B cell (primary cell): ENCODE data around the gene RAD9A. TPM values are rescaled to one million over a fixed set of nuclear protein-coding genes. Genes with fewer than 3 reads are reported as not detected.

Source experiments
- ATAC-seq: fragments of 200-7000 bp; cut with Tn5 transposase; one replicate; pipeline ENCODE4 v1.10.0; 2021; ENCODE audit warnings: low read depth, mild to moderate bottlenecking, moderate number of reproducible peaks, moderate library complexity
- CTCF ChIA-PET: fragments of 350-600 bp; sonication (Branson Sonifier 250); formaldehyde crosslinking; loops from one replicate; lab custom pipeline; 2021; ENCODE audit warnings: antibody characterized with exemption, inconsistent platforms; lab: Charles Lee
- POLR2A ChIA-PET: fragments of 350-600 bp; sonication (Branson Sonifier 250); formaldehyde crosslinking; loops from one replicate; lab custom pipeline; 2021; ENCODE audit warnings: antibody characterized with exemption; lab: Charles Lee
- DNase-seq: peaks from one replicate; pipeline ENCODE4 v3.0.0; 2013
- H2AFZ ChIP-seq: 2 replicates; pipeline ENCODE4 v1.6.1; 2012; ENCODE audit warnings: mild to moderate bottlenecking, low read depth, low read length; ENCODE audit not compliant: insufficient read depth, poor library complexity, severe bottlenecking
- H3K27ac ChIP-seq, 2 donors: 1 replicate in 1 of 2; 2 replicates in 1 of 2; pipeline ENCODE4 v1.5.1; 2012 to 2013; ENCODE audit warnings: low read length in 2 of 2, mild to moderate bottlenecking in 2 of 2, moderate library complexity in 1 of 2
- H3K27me3 ChIP-seq, 4 experiments: fragments of 200-600 bp in 1 of 4; sonication (generic) in 1 of 4; replicated peaks in 1 of 4; 1 replicate in 2 of 4; 2 replicates in 2 of 4; pipeline versions ENCODE4 v1.6.1 to v1.7.0; 2013 to 2016; ENCODE audit warnings: low read length in 3 of 4, mild to moderate bottlenecking in 2 of 4, mixed read lengths in 1 of 4, moderate library complexity in 1 of 4; ENCODE audit not compliant: insufficient read depth in 4 of 4, control insufficient read depth in 3 of 4; ENCODE audit errors: control extremely low read depth in 1 of 4
- H3K36me3 ChIP-seq, 2 experiments: replicated peaks in 1 of 2; 1 replicate in 1 of 2; 2 replicates in 1 of 2; pipeline versions ENCODE4 v1.6.1 to v1.7.1; 2013; ENCODE audit warnings: low read length in 1 of 2; ENCODE audit not compliant: insufficient read depth in 2 of 2, control insufficient read depth in 1 of 2; ENCODE audit errors: control extremely low read depth in 1 of 2, extremely low read depth in 1 of 2
- H3K4me1 ChIP-seq, 2 donors: fragments of 200-600 bp in 1 of 2; sonication (generic) in 1 of 2; 1 replicate in 1 of 2; 2 replicates in 1 of 2; pipeline versions ENCODE4 v1.5.1 to v1.6.1; 2013 to 2017; ENCODE audit warnings: low read length in 2 of 2; ENCODE audit not compliant: control insufficient read depth in 2 of 2, insufficient read depth in 2 of 2
- H3K4me2 ChIP-seq: replicated peaks from 2 replicates; pipeline ENCODE3; 2012; ENCODE audit warnings: mild to moderate bottlenecking, low read depth, low read length; ENCODE audit not compliant: poor library complexity, severe bottlenecking
- H3K4me3 ChIP-seq, 5 experiments: fragments of 200-600 bp in 1 of 5; sonication (generic) in 1 of 5; 1 replicate in 3 of 5; 2 replicates in 2 of 5; pipeline versions ENCODE4 v1.5.1 to v1.7.0; 2011 to 2016; ENCODE audit warnings: low read length in 4 of 5, mild to moderate bottlenecking in 4 of 5, low read depth in 2 of 5, control low read depth in 1 of 5, moderate library complexity in 1 of 5; ENCODE audit not compliant: insufficient read depth in 1 of 5; ENCODE audit errors: control extremely low read depth in 1 of 5, extremely low read depth in 1 of 5
- H3K79me2 ChIP-seq: fragments of 200-600 bp; sonication (generic); one replicate; pipeline ENCODE4 v1.6.0; 2016; ENCODE audit warnings: low read length; ENCODE audit not compliant: control insufficient read depth, insufficient read depth
- H3K9ac ChIP-seq: fragments of 200-600 bp; sonication (generic); 2 replicates; pipeline ENCODE4 v1.6.1; 2017; ENCODE audit warnings: mild to moderate bottlenecking, low read length, moderate library complexity
- H3K9me3 ChIP-seq, 3 donors: one replicate each; pipeline versions ENCODE4 v1.6.1 to v1.7.1; 2013; ENCODE audit warnings: low read length in 2 of 3; ENCODE audit not compliant: control insufficient read depth in 2 of 3, insufficient read depth in 1 of 3; ENCODE audit errors: control extremely low read depth in 1 of 3
- H4K20me1 ChIP-seq: 2 replicates; pipeline ENCODE4 v1.6.0; 2012; ENCODE audit warnings: mild to moderate bottlenecking, low read length; ENCODE audit not compliant: insufficient read depth, control insufficient read depth, poor library complexity, severe bottlenecking
- H3K27ac Mint-ChIP-seq: one replicate; pipeline ENCODE4 v1.8.0; 2021; ENCODE audit warnings: mixed read lengths
- H3K27me3 Mint-ChIP-seq: one replicate; pipeline ENCODE4 v1.8.0; 2021; ENCODE audit warnings: mixed read lengths
- H3K4me1 Mint-ChIP-seq: one replicate; pipeline ENCODE4 v1.8.0; 2021; ENCODE audit warnings: mixed read lengths
- H3K4me3 Mint-ChIP-seq: one replicate; pipeline ENCODE4 v1.8.0; 2021; ENCODE audit warnings: mixed read lengths
- H3K9me3 Mint-ChIP-seq: one replicate; pipeline ENCODE4 v1.8.0; 2022; ENCODE audit warnings: mixed read lengths; ENCODE audit not compliant: insufficient read depth
- EZH2 ChIP-seq: IDR thresholded peaks from 2 replicates; pipeline ENCODE4 v1.6.1; 2012; ENCODE audit warnings: borderline replicate concordance, low read depth, mild to moderate bottlenecking, moderate library complexity, low read length; ENCODE audit not compliant: insufficient read depth, poor library complexity, severe bottlenecking
- WGBS: methylation state at CpG from one replicate; pipeline ENCODE4 v1.1.5; 2013; ENCODE audit warnings: missing lambda C conversion rate; ENCODE audit not compliant: insufficient coverage; 5-methylcytosine and 5-hydroxymethylcytosine counted together
- intact Hi-C: fragments of 100-400 bp; cut with micrococcal nuclease; formaldehyde crosslinking; loops from one replicate; pipeline ENCODE4 v1.10.0; 2022
- polyA plus RNA-seq: library from polyadenylated mRNA; depleted of rRNA; stranded (reverse); fragments of >200 nt; gene quantifications from 2 replicates; pipeline ENCODE4 v1.2.3, GENCODE V29; 2012
- total RNA-seq, 2 donors: library from RNA; stranded (reverse); fragments of 120-200 nt in 1 of 2; gene quantifications; 1 replicate in 1 of 2; 2 replicates in 1 of 2; pipeline versions ENCODE4 v1.2.3 to v1.2.4, GENCODE V29; 2013 to 2022
- TF ChIP-seq, protein P1 (sequence below): fragments of 200-600 bp; IDR thresholded peaks from one replicate; pipeline ENCODE4 v1.8.0; 2022; ENCODE audit warnings: antibody characterized with exemption, mild to moderate bottlenecking

RAD9A gene
- total and polyA plus RNA-seq, 2 donors (not counting 1 experiment from before 2014, with no cell fraction given), result 50.6 to 76.8 TPM

DNA sequence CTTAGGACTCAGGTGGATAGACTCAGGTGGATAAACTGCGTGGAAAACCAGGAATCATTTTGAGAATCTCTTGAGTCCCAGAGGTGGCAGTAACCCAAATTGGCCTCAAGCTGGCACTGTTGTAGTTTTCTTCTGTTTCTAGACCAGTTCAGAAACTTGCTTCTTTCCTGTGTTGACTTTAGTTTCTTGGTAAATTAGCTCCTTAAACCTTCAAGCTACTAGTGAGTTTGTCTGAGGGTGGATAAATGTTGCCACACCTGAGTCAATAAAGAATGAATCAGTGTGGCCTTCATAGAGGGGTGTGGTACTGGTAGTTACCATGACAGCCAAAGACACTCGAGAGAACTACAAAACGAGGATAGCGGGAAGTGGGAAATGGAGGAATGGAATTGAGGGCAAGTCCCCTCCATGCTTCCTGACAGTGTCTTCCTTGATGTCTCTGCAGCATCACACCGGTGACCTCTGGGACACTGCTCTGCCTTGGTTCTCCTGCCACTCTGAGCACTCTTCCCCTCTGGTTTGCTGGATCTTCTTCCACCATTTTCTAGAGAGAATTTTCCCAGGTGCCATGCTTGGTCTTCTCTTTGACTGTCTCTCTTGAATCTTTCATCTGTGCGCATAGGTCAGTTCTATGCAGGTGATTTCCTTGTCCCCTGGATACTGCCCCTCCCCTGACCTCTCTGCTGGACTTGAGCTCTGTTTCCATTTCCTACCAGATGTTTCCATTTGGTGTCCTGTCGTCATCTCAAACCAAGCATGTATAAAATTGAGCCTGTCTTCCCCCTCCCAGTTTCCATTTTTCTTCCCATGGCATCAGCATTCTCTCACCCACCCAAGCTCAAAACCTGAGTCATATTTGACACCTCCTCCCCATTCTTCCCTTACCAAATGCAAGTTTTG lies 45.6 kb upstream of the RAD9A start:
- no peak overlapping the region for H3K9ac ChIP-seq
- H3K4me2 ChIP-seq, result peak overlapping the region; percentile 51
- POLR2A ChIA-PET, result interaction anchor here (0.5 to 2.7 kb wide), 11 partner anchors 7 to 106 kb away, joined by 3 to 16 read pairs (median 5); partner anchors contain the start of genes ANKRD13D, CLCF1 and POLD4
- no peaks in the 10 kb centered on the region for H3K27me3 Mint-ChIP-seq
- DNase-seq (no peak), ATAC-seq (peak; percentile 48)
- no peak overlapping the region for H3K4me3 ChIP-seq
- H3K4me1 Mint-ChIP-seq, result peaks cover 70% of the 10 kb centered on the region
- intact Hi-C loops, result loop anchor here (1.0 to 10.0 kb wide), 2 partner anchors 7 to 231 kb away; partner anchors contain the start of genes KDM2A and POLD4
- CTCF ChIA-PET, result interaction anchor here (0.6 to 39.5 kb wide), 32 partner anchors 10 to 317 kb away, joined by 3 to 2379 read pairs (median 5); partner anchors contain the start of genes ANKRD13D, CLCF1, GRK2 and PITPNM1
- H2AFZ ChIP-seq, result peak overlapping the region; percentile 16
- H3K27ac Mint-ChIP-seq, result peak overlapping the region; percentile 88
- H3K27ac ChIP-seq, result peak overlapping the region; percentile 61 to 84
- H4K20me1 ChIP-seq, result peaks cover 6% of the 10 kb centered on the region
- TF ChIP-seq, protein P1, sequence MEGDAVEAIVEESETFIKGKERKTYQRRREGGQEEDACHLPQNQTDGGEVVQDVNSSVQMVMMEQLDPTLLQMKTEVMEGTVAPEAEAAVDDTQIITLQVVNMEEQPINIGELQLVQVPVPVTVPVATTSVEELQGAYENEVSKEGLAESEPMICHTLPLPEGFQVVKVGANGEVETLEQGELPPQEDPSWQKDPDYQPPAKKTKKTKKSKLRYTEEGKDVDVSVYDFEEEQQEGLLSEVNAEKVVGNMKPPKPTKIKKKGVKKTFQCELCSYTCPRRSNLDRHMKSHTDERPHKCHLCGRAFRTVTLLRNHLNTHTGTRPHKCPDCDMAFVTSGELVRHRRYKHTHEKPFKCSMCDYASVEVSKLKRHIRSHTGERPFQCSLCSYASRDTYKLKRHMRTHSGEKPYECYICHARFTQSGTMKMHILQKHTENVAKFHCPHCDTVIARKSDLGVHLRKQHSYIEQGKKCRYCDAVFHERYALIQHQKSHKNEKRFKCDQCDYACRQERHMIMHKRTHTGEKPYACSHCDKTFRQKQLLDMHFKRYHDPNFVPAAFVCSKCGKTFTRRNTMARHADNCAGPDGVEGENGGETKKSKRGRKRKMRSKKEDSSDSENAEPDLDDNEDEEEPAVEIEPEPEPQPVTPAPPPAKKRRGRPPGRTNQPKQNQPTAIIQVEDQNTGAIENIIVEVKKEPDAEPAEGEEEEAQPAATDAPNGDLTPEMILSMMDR, result peak; percentile 79
- TF ChIP-seq EZH2, result no peak
- H3K4me1 ChIP-seq, result peaks cover 66 to 80% of the 10 kb centered on the region in 2 donors
- peak overlapping the region; percentile 77 for H3K4me3 Mint-ChIP-seq
- H3K9me3 ChIP-seq, result peaks cover 0 to 4% (median 0%) of the 10 kb centered on the region in 3 donors
- H3K36me3 ChIP-seq, result peaks cover 0 to 3% of the 10 kb centered on the region in 2 experiments
- no peaks in the 10 kb centered on the region for H3K9me3 Mint-ChIP-seq
- H3K79me2 ChIP-seq, result peaks cover 44% of the 10 kb centered on the region
- 80% methylated on average over 7 of the region's 7 CpGs for WGBS
- no peaks in the 10 kb centered on the region for H3K27me3 ChIP-seq
